Measurements from ENCODE around the gene A2ML1.
"Not testable (repeated sequence)": the region's sequence is repeated elsewhere in the genome, so short reads cannot be mapped to it uniquely, and the experiment has no call there.

The A2ML1 gene

DNA sequence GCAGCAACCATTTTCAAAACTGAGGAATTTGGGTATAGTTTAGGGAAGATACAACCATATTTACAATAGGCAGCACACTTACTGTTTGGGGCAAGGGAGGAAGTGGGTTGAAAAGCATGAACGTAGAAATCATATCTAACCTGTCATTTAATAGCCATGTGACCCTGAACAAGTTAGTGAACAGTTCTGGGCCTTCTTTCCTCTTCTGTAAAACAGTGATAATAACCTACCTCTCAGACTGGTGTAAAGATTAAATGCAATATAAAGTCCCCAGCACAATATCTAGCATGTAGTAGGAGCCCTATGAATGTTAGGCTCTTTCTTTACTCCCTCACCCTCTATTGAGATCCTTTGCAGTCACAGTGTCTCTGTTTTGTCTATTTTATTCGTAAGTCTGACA is 33.5 kb downstream of the A2ML1 start:
- Histone ChIP-seq H3K27ac (ENCODE audit: low read depth, low read length) (no peak overlapping the region), H2AFZ (ENCODE audit: low read length, unreplicated experiment) (no peak overlapping the region), H3K27me3 (ENCODE audit: insufficient read depth, low read length) (no peaks in the 10 kb centered on the region; the same call in 1 of the 2 replicates), H3K4me1 (ENCODE audit: control insufficient read depth, insufficient read depth, low read length, unreplicated experiment) (no peaks in the 10 kb centered on the region), H3K4me3 (ENCODE audit: low read depth, low read length) (no peak overlapping the region), H3K36me3 (ENCODE audit: insufficient read depth, low read length) (no peaks in the 10 kb centered on the region), H3K79me2 (ENCODE audit: control insufficient read depth, insufficient read depth, low read length, unreplicated experiment) (no peaks in the 10 kb centered on the region)

DNA sequence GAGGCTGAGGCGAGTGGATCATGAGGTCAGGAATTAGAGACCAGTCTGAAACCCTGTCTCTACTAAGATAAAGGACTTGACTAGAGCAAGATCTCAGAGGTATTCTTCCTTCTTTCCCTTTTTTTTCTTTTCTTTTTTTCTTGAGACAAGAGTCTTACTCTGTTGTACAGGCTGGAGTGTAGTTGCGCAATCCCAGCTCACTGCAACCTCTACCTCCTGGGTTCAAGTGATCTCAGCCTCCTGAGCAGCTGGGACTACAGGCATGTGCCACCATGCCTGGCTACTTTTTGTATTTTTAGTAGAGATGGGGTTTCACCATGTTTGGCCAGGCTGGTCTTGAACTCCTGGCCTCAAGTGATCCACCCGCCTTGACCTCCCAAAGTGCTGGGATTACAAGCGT is 37.0 kb downstream of the A2ML1 start:
- H3K27me3 ChIP-seq (ENCODE audit: insufficient read depth, low read length); H3K36me3 ChIP-seq (ENCODE audit: insufficient read depth, low read length); H3K4me3 ChIP-seq (ENCODE audit: low read depth, low read length); H3K27ac ChIP-seq (ENCODE audit: low read depth, low read length); H3K4me1 ChIP-seq (ENCODE audit: control insufficient read depth, insufficient read depth, low read length, unreplicated experiment); H2AFZ ChIP-seq (ENCODE audit: low read length, unreplicated experiment); H3K79me2 ChIP-seq (ENCODE audit: control insufficient read depth, insufficient read depth, low read length, unreplicated experiment): not testable (repeated sequence)

DNA sequence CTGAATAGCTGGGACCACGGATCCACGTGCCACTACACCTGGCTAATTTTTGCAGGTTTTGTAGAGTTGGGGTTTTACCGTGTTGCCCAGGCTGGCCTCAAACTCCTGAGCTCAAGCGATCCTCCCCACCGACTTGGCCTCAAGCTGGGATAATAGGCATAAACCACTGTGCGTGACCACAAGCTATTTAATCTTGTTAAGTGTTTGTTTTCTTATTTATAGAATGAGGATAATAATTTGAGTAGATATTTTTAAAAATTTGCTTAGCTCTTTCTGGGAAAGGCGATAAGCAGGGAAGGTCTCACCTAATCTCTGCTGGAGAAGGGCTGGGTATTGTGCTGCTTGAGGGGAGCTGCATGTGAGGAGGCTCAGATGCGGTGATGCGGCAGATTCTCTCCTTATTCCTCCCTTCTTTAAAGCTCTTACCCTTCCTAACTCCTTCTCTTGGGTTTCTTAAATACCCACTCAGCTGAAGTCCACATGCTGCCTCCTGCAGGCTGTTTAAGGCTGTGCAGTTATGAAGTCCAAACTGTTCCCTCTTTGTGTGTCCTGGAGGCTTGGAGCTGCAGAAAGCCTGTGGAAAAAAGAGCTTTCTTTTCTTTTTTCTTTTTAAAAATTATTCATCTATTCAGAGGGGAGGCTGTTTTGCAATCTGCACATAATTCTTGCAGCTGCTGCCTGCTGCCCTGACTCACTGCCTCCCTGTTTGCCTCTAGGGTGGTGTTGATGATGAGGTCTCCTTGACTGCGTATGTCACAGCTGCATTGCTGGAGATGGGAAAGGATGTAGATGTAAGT is 37.9 kb downstream of the A2ML1 start:
- Histone ChIP-seq H2AFZ (ENCODE audit: low read length, unreplicated experiment) (no peak overlapping the region), H3K36me3 (ENCODE audit: insufficient read depth, low read length) (no peaks in the 10 kb centered on the region), H3K27me3 (ENCODE audit: insufficient read depth, low read length) (no peaks in the 10 kb centered on the region; the same call in 1 of the 2 replicates), H3K4me1 (ENCODE audit: control insufficient read depth, insufficient read depth, low read length, unreplicated experiment) (no peaks in the 10 kb centered on the region), H3K79me2 (ENCODE audit: control insufficient read depth, insufficient read depth, low read length, unreplicated experiment) (no peaks in the 10 kb centered on the region), H3K27ac (ENCODE audit: low read depth, low read length) (no peak overlapping the region), H3K4me3 (ENCODE audit: low read depth, low read length) (no peak overlapping the region)

DNA sequence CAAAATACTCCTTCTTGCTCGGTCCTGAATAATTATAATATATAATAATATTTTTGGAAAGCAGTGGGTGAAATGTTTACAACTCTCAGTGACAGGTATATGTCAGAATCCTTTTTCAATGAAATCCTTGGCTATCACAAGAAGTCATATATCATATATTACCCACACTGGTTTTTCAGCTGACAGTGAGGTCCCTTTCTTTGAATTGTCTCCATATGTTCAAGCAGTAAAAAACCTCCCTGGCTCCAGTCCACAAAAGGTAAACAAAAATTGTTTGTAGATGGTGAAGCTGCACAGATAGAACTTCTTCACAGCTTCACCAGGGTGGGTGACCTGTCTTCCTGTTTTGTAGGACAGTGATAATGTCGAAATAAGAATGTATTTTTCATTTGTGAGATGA is 44.0 kb downstream of the A2ML1 start:
- Histone ChIP-seq H3K27me3 (ENCODE audit: insufficient read depth, low read length) (no peaks in the 10 kb centered on the region), H3K4me3 (ENCODE audit: low read depth, low read length) (no peak overlapping the region), H3K27ac (ENCODE audit: low read depth, low read length) (no peak overlapping the region), H2AFZ (ENCODE audit: low read length, unreplicated experiment) (no peak overlapping the region), H3K36me3 (ENCODE audit: insufficient read depth, low read length) (no peaks in the 10 kb centered on the region), H3K4me1 (ENCODE audit: control insufficient read depth, insufficient read depth, low read length, unreplicated experiment) (no peaks in the 10 kb centered on the region), H3K79me2 (ENCODE audit: control insufficient read depth, insufficient read depth, low read length, unreplicated experiment) (no peaks in the 10 kb centered on the region)

DNA sequence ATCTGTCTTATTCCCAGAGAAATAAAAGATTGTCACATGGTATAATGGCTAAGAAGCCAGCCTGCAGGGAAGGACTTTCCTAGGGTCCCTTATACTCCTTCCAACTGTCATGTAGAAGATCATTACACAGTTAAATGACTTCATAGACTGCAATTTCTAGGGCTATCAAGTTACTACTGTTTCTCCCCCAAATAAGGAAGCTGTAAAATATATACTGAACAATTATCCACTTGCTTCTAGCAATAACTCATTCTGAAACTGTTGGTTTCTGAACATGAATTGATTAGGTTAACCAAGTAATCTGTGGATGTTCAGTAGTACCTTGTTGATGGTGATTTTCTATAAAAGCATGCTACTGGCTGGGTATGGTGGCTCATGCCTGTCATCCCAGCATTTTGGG is 44.6 kb downstream of the A2ML1 start:
- Histone ChIP-seq H2AFZ (ENCODE audit: low read length, unreplicated experiment) (no peak overlapping the region), H3K79me2 (ENCODE audit: control insufficient read depth, insufficient read depth, low read length, unreplicated experiment) (no peaks in the 10 kb centered on the region), H3K4me1 (ENCODE audit: control insufficient read depth, insufficient read depth, low read length, unreplicated experiment) (no peaks in the 10 kb centered on the region), H3K36me3 (ENCODE audit: insufficient read depth, low read length) (no peaks in the 10 kb centered on the region), H3K27me3 (ENCODE audit: insufficient read depth, low read length) (no peaks in the 10 kb centered on the region), H3K4me3 (ENCODE audit: low read depth, low read length) (no peak overlapping the region), H3K27ac (ENCODE audit: low read depth, low read length) (no peak overlapping the region)

- no peaks in the 10 kb centered on the region for H3K4me1 ChIP-seq (ENCODE audit: control insufficient read depth, insufficient read depth, low read length, unreplicated experiment)
- no peaks in the 10 kb centered on the region for H3K36me3 ChIP-seq (ENCODE audit: insufficient read depth, low read length)
- no peak overlapping the region for H3K4me3 ChIP-seq (ENCODE audit: low read depth, low read length)
- no peak overlapping the region for H3K27ac ChIP-seq (ENCODE audit: low read depth, low read length)
- no peaks in the 10 kb centered on the region for H3K79me2 ChIP-seq (ENCODE audit: control insufficient read depth, insufficient read depth, low read length, unreplicated experiment)
- H2AFZ ChIP-seq (ENCODE audit: low read length, unreplicated experiment): no peak overlapping the region
- H3K27me3 ChIP-seq (ENCODE audit: insufficient read depth, low read length): no peaks in the 10 kb centered on the region
Measured at GRCh38 chr12:8867786-8868185, 45.4 kb downstream of the A2ML1 start.

DNA sequence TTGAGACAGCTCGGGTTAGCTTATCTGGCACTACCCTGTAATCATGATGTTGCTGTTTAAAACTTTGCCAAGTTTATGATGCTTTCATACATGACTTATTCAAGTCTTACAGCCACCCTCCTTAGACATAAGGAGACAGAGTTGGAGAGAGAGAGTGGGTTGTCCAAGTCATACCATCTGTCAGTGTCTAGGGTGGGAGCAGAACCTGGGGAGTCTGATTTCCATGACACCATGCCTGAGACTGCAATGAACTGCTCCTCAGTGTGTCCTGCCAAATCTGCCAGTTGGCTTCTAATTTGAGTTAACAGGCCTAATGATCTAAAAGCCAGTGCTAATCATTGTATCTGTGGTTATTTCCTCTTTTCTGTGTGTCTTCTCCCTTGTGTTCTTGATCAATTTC is 48.2 kb downstream of the A2ML1 start:
- no peaks in the 10 kb centered on the region for H3K36me3 ChIP-seq (ENCODE audit: insufficient read depth, low read length)
- no peaks in the 10 kb centered on the region for H3K4me1 ChIP-seq (ENCODE audit: control insufficient read depth, insufficient read depth, low read length, unreplicated experiment)
- no peak overlapping the region for H3K4me3 ChIP-seq (ENCODE audit: low read depth, low read length)
- H3K27me3 ChIP-seq (ENCODE audit: insufficient read depth, low read length): no peaks in the 10 kb centered on the region
- no peak overlapping the region for H3K27ac ChIP-seq (ENCODE audit: low read depth, low read length)
- no peaks in the 10 kb centered on the region for H3K79me2 ChIP-seq (ENCODE audit: control insufficient read depth, insufficient read depth, low read length, unreplicated experiment)
- no peak overlapping the region for H2AFZ ChIP-seq (ENCODE audit: low read length, unreplicated experiment)

GRCh38 chr12:8871068-8871467 is 48.6 kb downstream of the A2ML1 start:
- Histone ChIP-seq H3K4me1 (ENCODE audit: control insufficient read depth, insufficient read depth, low read length, unreplicated experiment) (no peaks in the 10 kb centered on the region), H3K27ac (ENCODE audit: low read depth, low read length) (no peak overlapping the region), H3K36me3 (ENCODE audit: insufficient read depth, low read length) (no peaks in the 10 kb centered on the region), H3K27me3 (ENCODE audit: insufficient read depth, low read length) (no peaks in the 10 kb centered on the region), H3K4me3 (ENCODE audit: low read depth, low read length) (no peak overlapping the region), H3K79me2 (ENCODE audit: control insufficient read depth, insufficient read depth, low read length, unreplicated experiment) (no peaks in the 10 kb centered on the region), H2AFZ (ENCODE audit: low read length, unreplicated experiment) (no peak overlapping the region)

- no peaks in the 10 kb centered on the region for H3K79me2 ChIP-seq (ENCODE audit: control insufficient read depth, insufficient read depth, low read length, unreplicated experiment)
- no peaks in the 10 kb centered on the region for H3K4me1 ChIP-seq (ENCODE audit: control insufficient read depth, insufficient read depth, low read length, unreplicated experiment)
- H3K27ac ChIP-seq (ENCODE audit: low read depth, low read length): no peak overlapping the region
- peaks cover 19% of the 10 kb centered on the region for H3K27me3 ChIP-seq (ENCODE audit: insufficient read depth, low read length)
- H3K4me3 ChIP-seq (ENCODE audit: low read depth, low read length): no peak overlapping the region
- no peak overlapping the region for H2AFZ ChIP-seq (ENCODE audit: low read length, unreplicated experiment)
- H3K36me3 ChIP-seq (ENCODE audit: insufficient read depth, low read length): no peaks in the 10 kb centered on the region
Measured at GRCh38 chr12:8876887-8877286, 54.5 kb downstream of the A2ML1 start.

DNA sequence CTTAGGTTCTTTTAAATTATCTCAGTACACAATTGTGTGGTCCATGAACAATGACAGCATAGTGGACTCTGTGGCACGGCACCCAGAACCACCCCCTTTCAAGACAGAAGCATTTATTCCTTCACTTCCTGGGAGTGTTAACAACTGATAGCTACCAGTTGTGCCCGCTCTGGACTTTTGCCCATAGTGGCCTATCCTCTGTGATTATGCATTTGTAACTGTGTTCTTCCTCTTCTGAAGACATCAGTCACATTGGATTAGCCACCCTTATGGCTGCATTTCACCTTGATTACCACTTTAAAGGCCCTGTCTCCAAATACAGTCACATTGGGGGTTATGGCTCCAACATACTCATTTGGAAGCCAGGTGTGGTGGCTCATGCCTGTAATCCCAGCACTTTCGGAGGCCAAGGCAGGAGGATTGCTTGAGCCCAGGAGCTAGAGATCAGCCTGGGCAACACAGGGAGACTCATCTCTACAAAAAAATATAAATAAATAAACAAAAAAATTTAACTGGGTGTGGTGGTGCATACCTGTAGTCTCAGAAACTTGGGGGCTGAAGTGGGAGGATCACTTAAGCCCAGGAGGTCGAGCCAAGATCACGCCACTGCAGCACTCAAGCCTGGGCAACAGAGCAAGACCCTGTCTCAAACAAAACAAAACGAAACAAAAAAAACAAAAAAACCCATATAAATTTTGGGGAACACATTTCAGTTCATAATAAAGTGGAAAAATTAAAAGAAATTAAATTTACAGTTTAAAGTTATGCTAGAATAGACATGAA is 64.3 kb downstream of the A2ML1 start:
- no peak overlapping the region for H3K27ac ChIP-seq (ENCODE audit: low read depth, low read length)
- H3K4me1 ChIP-seq (ENCODE audit: control insufficient read depth, insufficient read depth, low read length, unreplicated experiment): no peaks in the 10 kb centered on the region
- H2AFZ ChIP-seq (ENCODE audit: low read length, unreplicated experiment): no peak overlapping the region
- H3K27me3 ChIP-seq (ENCODE audit: insufficient read depth, low read length): peaks cover 4% of the 10 kb centered on the region
- no peaks in the 10 kb centered on the region for H3K79me2 ChIP-seq (ENCODE audit: control insufficient read depth, insufficient read depth, low read length, unreplicated experiment)
- H3K4me3 ChIP-seq (ENCODE audit: low read depth, low read length): no peak overlapping the region
- H3K36me3 ChIP-seq (ENCODE audit: insufficient read depth, low read length): no peaks in the 10 kb centered on the region

DNA sequence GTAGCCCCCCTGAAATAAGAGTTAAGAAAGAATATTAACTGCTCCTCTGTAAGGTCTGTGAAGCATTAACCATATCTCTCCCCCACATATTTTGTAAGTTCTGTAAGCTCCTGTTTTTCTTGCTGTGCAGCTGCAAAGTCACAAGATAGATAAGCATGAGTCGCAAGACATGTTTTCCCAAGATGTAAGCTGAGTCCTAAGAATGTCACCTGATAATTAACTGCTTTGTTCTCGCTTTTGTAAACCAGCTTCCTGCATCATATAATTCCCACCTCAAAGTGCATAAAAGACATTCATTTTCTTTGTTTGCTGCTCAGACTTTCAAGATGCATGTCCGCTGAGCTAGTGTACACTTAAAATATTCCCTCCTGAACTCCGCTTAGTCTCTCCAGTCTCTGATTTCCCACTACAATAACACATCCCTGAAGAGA is 64.9 kb downstream of the A2ML1 start:
- Histone ChIP-seq H3K27me3 (ENCODE audit: insufficient read depth, low read length) (no peaks in the 10 kb centered on the region; the same call in 1 of the 2 replicates), H3K4me1 (ENCODE audit: control insufficient read depth, insufficient read depth, low read length, unreplicated experiment) (no peaks in the 10 kb centered on the region), H3K4me3 (ENCODE audit: low read depth, low read length) (no peak overlapping the region), H2AFZ (ENCODE audit: low read length, unreplicated experiment) (no peak overlapping the region), H3K36me3 (ENCODE audit: insufficient read depth, low read length) (no peaks in the 10 kb centered on the region), H3K79me2 (ENCODE audit: control insufficient read depth, insufficient read depth, low read length, unreplicated experiment) (no peaks in the 10 kb centered on the region), H3K27ac (ENCODE audit: low read depth, low read length) (no peak overlapping the region)
